GM21717 (cell line): ENCODE measurements around the gene DNPEP.

ENCODE experiments used
- ATAC-seq: cut with Tn5 transposase; IDR thresholded peaks from one replicate; pipeline ENCODE4 v1.9.1; 2021; ENCODE audit warnings: mild to moderate bottlenecking, moderate library complexity; ENCODE audit not compliant: unreplicated experiment

Gene DNPEP

GRCh38 chr2:219387306-219388120 is at the start of gene DNPEP:
Gene DNPEP, minus strand, starts transcription at chr2:219387912. Its CDS starts 118 bp downstream, at chr2:219387794.
- ATAC-seq, result peak; percentile 64

- no peak for ATAC-seq
These were observed 49.4 kb upstream of the DNPEP start for GRCh38 chr2:219437141-219437540.

GRCh38 chr2:219436491-219436890 is 48.8 kb upstream of the DNPEP start:
- ATAC-seq, result no peak

GRCh38 chr2:219435701-219436100 is 48.0 kb upstream of the DNPEP start:
- no peak for ATAC-seq

- no peak for ATAC-seq
These were observed 47.2 kb upstream of the DNPEP start, which contains the start of gene SPEG for GRCh38 chr2:219434718-219435525. Gene SPEG, plus strand, starts transcription at chr2:219434843. Its CDS starts 135 bp downstream, at chr2:219434978.

GRCh38 chr2:219434468-219434717 is 46.7 kb upstream of the DNPEP start:
- ATAC-seq, result no peak

- no peak for ATAC-seq
These were observed 46.2 kb upstream of the DNPEP start for GRCh38 chr2:219433666-219434467.

- ATAC-seq, result no peak
These were observed 43.2 kb upstream of the DNPEP start for GRCh38 chr2:219430633-219431615.

GRCh38 chr2:219429958-219430606 is 42.4 kb upstream of the DNPEP start:
- no peak for ATAC-seq

GRCh38 chr2:219428469-219428868 is 40.8 kb upstream of the DNPEP start:
- no peak for ATAC-seq

- no peak for ATAC-seq
These were observed 38.9 kb upstream of the DNPEP start for GRCh38 chr2:219426534-219427136.

- ATAC-seq, result no peak
These were observed 38.3 kb upstream of the DNPEP start for GRCh38 chr2:219426068-219426443.

GRCh38 chr2:219425238-219426067 is 37.7 kb upstream of the DNPEP start:
- no peak for ATAC-seq

- ATAC-seq, result no peak
These were observed 36.1 kb upstream of the DNPEP start for GRCh38 chr2:219423652-219424377.

- no peak for ATAC-seq
These were observed 35.3 kb upstream of the DNPEP start for GRCh38 chr2:219422952-219423534.

- ATAC-seq, result no peak
These were observed 33.6 kb upstream of the DNPEP start for GRCh38 chr2:219421323-219421722.

- ATAC-seq, result no peak
These were observed 33.0 kb upstream of the DNPEP start for GRCh38 chr2:219420687-219421086.
